ENCODE measurements around the gene TM2D3. TPM values are rescaled to one million over a fixed set of nuclear protein-coding genes. Genes with fewer than 3 reads are reported as not detected.

TM2D3 gene
- total and polyA plus RNA-seq, 2 of the 8 experiments (the other 6 are each of a cell fraction or from before 2014, with no cell fraction given) = 26.4 to 28.0 TPM

DNA sequence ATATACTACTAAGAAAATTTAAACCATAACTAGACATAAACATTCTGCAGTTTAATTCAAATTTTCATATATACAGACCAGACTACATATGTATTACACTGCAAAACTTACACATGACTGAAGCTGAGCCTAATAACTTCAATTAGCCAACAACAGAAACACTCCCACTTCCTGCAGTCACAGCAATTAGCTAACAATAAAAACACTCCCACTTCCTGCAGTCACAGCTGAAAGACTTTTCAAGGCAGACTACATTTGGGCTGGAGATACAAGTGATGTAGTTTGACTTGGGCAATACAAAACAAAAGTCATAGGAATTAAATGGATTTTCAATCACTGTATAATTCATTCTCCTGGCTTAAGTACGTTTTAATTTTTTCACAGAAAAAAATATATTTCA, 10.3 kb downstream of the TM2D3 start:
- FAIRE-seq = no peak
- no peak overlapping the region for H4K5ac ChIP-seq (ENCODE audit: insufficient read length, low read depth, low read length)
- no peak overlapping the region for H3K4me2 ChIP-seq (ENCODE audit: insufficient read depth in 1 of 2, low read depth in 2 of 2, low read length in 2 of 2)
- no peak overlapping the region for H2BK120ac ChIP-seq (replicated peaks; ENCODE audit: low read depth, low read length)
- H4K91ac ChIP-seq (replicated peaks; ENCODE audit: insufficient read length, low read length) = no peak overlapping the region
- ChIA-PET CTCF (ENCODE audit: partially characterized antibody) (interaction anchor here (0.7 to 8.8 kb wide), 43 partner anchors 8 to 508 kb away, joined by 3 to 70 read pairs (median 7); partner anchors contain the start of gene TM2D3), POLR2A (ENCODE audit: partially characterized antibody) (interaction anchor here (0.6 kb wide), 1 partner anchor 8 kb away, joined by 3 read pairs; no protein-coding TSS in a partner anchor)
- H3K79me1 ChIP-seq (ENCODE audit: low read depth, low read length) = no peaks in the 10 kb centered on the region
- H3K4me1 ChIP-seq (replicated peaks in 1 of 4; ENCODE audit: control insufficient read depth in 3 of 4, insufficient read depth in 4 of 4, low read length in 3 of 4) = no peaks in the 10 kb centered on the region
- H3K56ac ChIP-seq (replicated peaks; ENCODE audit: insufficient read length, low read depth, low read length) = no peak overlapping the region
- peaks cover 2 to 4% of the 10 kb centered on the region in 2 experiments for H4K20me1 ChIP-seq (replicated peaks in 1 of 2; ENCODE audit: control insufficient read depth in 1 of 2, insufficient read depth in 2 of 2, low read length in 2 of 2)
- no peak overlapping the region for H4K8ac ChIP-seq (ENCODE audit: extremely low read depth, insufficient read depth, low read length)
- H3K27ac ChIP-seq (ENCODE audit: low read depth, low read length) = no peak overlapping the region
- DNase-seq (ENCODE audit: low read depth in 1 of 2, low spot score in 2 of 2) = no peak
- H2BK5ac ChIP-seq (ENCODE audit: low read depth, low read length) = no peak overlapping the region
- H2AK5ac ChIP-seq (ENCODE audit: low read depth, low read length) = no peak overlapping the region
- H2BK20ac ChIP-seq (ENCODE audit: low read length) = no peak overlapping the region
- H2BK12ac ChIP-seq (ENCODE audit: low read depth, low read length) = no peak overlapping the region
- 88% methylated on average over 1 of the region's 1 CpG; no CpG with 5 or more reads in 1 of the 2 experiments for WGBS, 2 experiments (ENCODE audit: extremely low coverage in 1 of 2, insufficient coverage in 1 of 2, insufficient read length in 1 of 2, insufficient replicate concordance in 2 of 2, low coverage in 1 of 2, low lambda C conversion rate in 2 of 2, missing lambda C conversion rate in 1 of 2)
- no peak overlapping the region for H2BK15ac ChIP-seq (ENCODE audit: low read length)
- H3K9ac ChIP-seq (replicated peaks in 1 of 4; ENCODE audit: extremely low read depth in 1 of 4, low read depth in 3 of 4, low read length in 3 of 4) = no peak overlapping the region
- H2AFZ ChIP-seq (ENCODE audit: low read length) = no peak overlapping the region
- H3K36me3 ChIP-seq (ENCODE audit: control insufficient read depth in 2 of 4, insufficient read depth in 4 of 4, low read length in 3 of 4) = peaks cover 3 to 29% (median 20%) of the 10 kb centered on the region in 4 experiments; a peak in 7 of 8 replicates
- H3K4ac ChIP-seq (replicated peaks; ENCODE audit: insufficient read length, low read depth, low read length) = no peak overlapping the region
- H3K27me3 ChIP-seq (replicated peaks in 1 of 4; ENCODE audit: control insufficient read depth in 3 of 4, extremely low read depth in 1 of 4, insufficient read depth in 3 of 4, low read length in 3 of 4) = no peaks in the 10 kb centered on the region
- H3K14ac ChIP-seq (ENCODE audit: insufficient read length) = no peak overlapping the region
- H3K18ac ChIP-seq (ENCODE audit: extremely low read depth, low read length) = no peak overlapping the region
- no peak overlapping the region for H3K4me3 ChIP-seq (ENCODE audit: extremely low read depth in 1 of 4, insufficient read depth in 2 of 4, low read depth in 3 of 4, low read length in 4 of 4)
- H3K79me2 ChIP-seq (ENCODE audit: control insufficient read depth in 1 of 2, insufficient read depth in 2 of 2, low read length in 2 of 2) = no peaks in the 10 kb centered on the region
- no peaks in the 10 kb centered on the region for H3K23me2 ChIP-seq (ENCODE audit: low read depth, low read length)
- H3K23ac ChIP-seq (ENCODE audit: insufficient read length) = no peak overlapping the region
- H3K9me3 ChIP-seq (ENCODE audit: insufficient read depth in 2 of 2, low read depth in 1 of 2, low read length in 1 of 2) = no peaks in the 10 kb centered on the region
- TF ChIP-seq SIRT6 (IDR thresholded peaks at IDR 0.05; ENCODE audit: low read length) (no peak), KDM5A (IDR thresholded peaks at IDR 0.05; ENCODE audit: low read length) (no peak), SP4 (IDR thresholded peaks at IDR 0.05; ENCODE audit: low read length) (no peak), HDAC6 (IDR thresholded peaks at IDR 0.05; ENCODE audit: low read depth, low read length) (no peak), SRF (IDR thresholded peaks at IDR 0.05; ENCODE audit: low read depth, low read length) (no peak), FOSL1 (IDR thresholded peaks at IDR 0.05; ENCODE audit: insufficient read depth, low read depth, low read length) (no peak)
- TF ChIP-seq, protein P1, sequence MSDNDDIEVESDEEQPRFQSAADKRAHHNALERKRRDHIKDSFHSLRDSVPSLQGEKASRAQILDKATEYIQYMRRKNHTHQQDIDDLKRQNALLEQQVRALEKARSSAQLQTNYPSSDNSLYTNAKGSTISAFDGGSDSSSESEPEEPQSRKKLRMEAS (IDR thresholded peaks at IDR 0.05) = no peak
